ENCODE results near the gene ZNF205. TPM values are rescaled to one million over a fixed set of nuclear protein-coding genes. Genes with fewer than 3 reads are reported as not detected.

ZNF205 gene
- polyA plus RNA-seq, 1 of the 3 experiments (the other 2 are of a cell fraction), result 9.7 TPM

- Histone ChIP-seq H3K4me1 (ENCODE audit: control insufficient read depth in 1 of 2, insufficient read depth in 2 of 2, low read depth in 1 of 2, low read length in 1 of 2) (no peaks in the 10 kb centered on the region; a peak in 1 of 4 replicates), H3K9ac (no peak overlapping the region), H3F3A (replicated peaks; ENCODE audit: insufficient read depth) (no peaks in the 10 kb centered on the region), H3K36me3 (replicated peaks in 1 of 2; ENCODE audit: control insufficient read depth in 1 of 2, insufficient read depth in 2 of 2, low read length in 1 of 2) (no peaks in the 10 kb centered on the region), H3K27ac (ENCODE audit: low read depth in 2 of 2, low read length in 1 of 2) (no peak overlapping the region), H3K4me3 (ENCODE audit: low read depth in 2 of 2, low read length in 1 of 2) (no peak overlapping the region), H3K79me2 (ENCODE audit: insufficient read depth) (no peaks in the 10 kb centered on the region), H2AFZ (ENCODE audit: low read depth) (no peak overlapping the region), H3K4me2 (no peak overlapping the region), H4K20me1 (ENCODE audit: insufficient read depth) (no peaks in the 10 kb centered on the region), H3K27me3 (ENCODE audit: insufficient read depth) (peaks cover 10% of the 10 kb centered on the region), H3K9me3 (no peaks in the 10 kb centered on the region), H3K9me2 (no peaks in the 10 kb centered on the region)
- POLR2A ChIA-PET, result no interaction called here
- TF ChIP-seq, protein P1, sequence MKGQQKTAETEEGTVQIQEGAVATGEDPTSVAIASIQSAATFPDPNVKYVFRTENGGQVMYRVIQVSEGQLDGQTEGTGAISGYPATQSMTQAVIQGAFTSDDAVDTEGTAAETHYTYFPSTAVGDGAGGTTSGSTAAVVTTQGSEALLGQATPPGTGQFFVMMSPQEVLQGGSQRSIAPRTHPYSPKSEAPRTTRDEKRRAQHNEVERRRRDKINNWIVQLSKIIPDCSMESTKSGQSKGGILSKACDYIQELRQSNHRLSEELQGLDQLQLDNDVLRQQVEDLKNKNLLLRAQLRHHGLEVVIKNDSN (IDR thresholded peaks at IDR 0.05; ENCODE audit: borderline replicate concordance, low read depth), result no peak
- TF ChIP-seq GABPA (IDR thresholded peaks at IDR 0.05; ENCODE audit: low read depth) (no peak), FOXM1 (IDR thresholded peaks at IDR 0.05; ENCODE audit: low read depth) (no peak), RXRA (IDR thresholded peaks at IDR 0.05; ENCODE audit: borderline replicate concordance, low read depth) (no peak), RFX5 (IDR thresholded peaks at IDR 0.05; ENCODE audit: low read length) (no peak), ELF1 (IDR thresholded peaks at IDR 0.05) (no peak), ZBTB33 (IDR thresholded peaks at IDR 0.05; ENCODE audit: borderline replicate concordance, low read depth) (no peak), RCOR1 (IDR thresholded peaks at IDR 0.05; ENCODE audit: low read length) (no peak), SMC3 (IDR thresholded peaks at IDR 0.05; ENCODE audit: low read depth, low read length) (no peak), RAD21 (IDR thresholded peaks at IDR 0.05; ENCODE audit: low read length) (no peak), EZH2phosphoT487 (IDR thresholded peaks at IDR 0.05; ENCODE audit: borderline replicate concordance, low read depth) (no peak), MEF2A (IDR thresholded peaks at IDR 0.05; ENCODE audit: borderline replicate concordance, low read depth) (no peak), TAF1 (IDR thresholded peaks at IDR 0.05; ENCODE audit: borderline replicate concordance, low read depth, low read length) (no peak), FOXJ3 (CRISPR knock-in tag; IDR thresholded peaks at IDR 0.05) (no peak), TCF12 (IDR thresholded peaks at IDR 0.05) (no peak), PBX3 (IDR thresholded peaks at IDR 0.05) (no peak), TEAD4 (IDR thresholded peaks at IDR 0.05; ENCODE audit: borderline replicate concordance, insufficient read depth) (no peak), NRF1 (IDR thresholded peaks at IDR 0.05; ENCODE audit: low read depth, low read length) (no peak)
- WGBS (ENCODE audit: low lambda C conversion rate), result 85% methylated on average over 6 of the region's 9 CpGs
- CTCF ChIA-PET, result interaction anchor here (2.9 kb wide), 1 partner anchor 12 kb away, joined by 12 read pairs; no protein-coding TSS in a partner anchor
- no peak for DNase-seq
Measured at GRCh38 chr16:3070608-3071111, 41.7 kb upstream of the ZNF205 start.

Measured in SK-N-SH (cell line).